Measurements from ENCODE around the gene SH3PXD2A. TPM values are rescaled to one million over a fixed set of nuclear protein-coding genes. Genes with fewer than 3 reads are reported as not detected.

Gene SH3PXD2A
- total RNA-seq, 4 donors from 2014 or later = 55.7 to 71.8 (median 66.8) TPM

DNA sequence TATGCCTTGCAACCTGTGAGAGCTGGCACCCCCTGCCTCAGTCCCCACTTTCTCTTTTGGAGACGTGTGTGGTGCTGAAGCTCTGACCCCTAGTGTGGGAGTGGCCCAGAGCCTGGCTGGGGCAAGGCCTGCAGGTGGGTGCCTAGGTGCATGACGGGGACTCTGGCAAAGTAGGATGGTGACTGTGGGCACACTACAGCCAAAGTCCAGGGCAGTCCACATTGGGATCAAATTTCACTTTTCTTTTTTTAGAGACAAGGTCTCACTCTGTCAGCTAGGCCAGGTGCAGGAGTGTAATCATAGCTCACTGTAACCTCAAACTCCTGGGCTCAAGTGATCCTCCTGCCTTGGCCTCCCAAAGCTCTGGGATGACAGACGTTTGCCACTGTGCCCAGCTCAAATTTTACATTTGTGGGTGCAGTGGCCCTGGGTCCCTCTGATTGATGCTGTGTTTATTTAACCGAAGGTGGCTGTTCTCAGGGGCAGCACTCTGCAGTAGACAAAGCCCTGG, 309.6 kb downstream of the SH3PXD2A start:
- Histone ChIP-seq H3K9me3 (no peaks in the 10 kb centered on the region), H3K27ac (no peak overlapping the region), H3K27me3 (no peaks in the 10 kb centered on the region), H3K4me1 (peaks cover 9% of the 10 kb centered on the region), H3K36me3 (no peaks in the 10 kb centered on the region), H3K4me3 (no peak overlapping the region)
- TF ChIP-seq EP300 (IDR thresholded peaks at IDR 0.05) = no peak
- TF ChIP-seq, protein P1, sequence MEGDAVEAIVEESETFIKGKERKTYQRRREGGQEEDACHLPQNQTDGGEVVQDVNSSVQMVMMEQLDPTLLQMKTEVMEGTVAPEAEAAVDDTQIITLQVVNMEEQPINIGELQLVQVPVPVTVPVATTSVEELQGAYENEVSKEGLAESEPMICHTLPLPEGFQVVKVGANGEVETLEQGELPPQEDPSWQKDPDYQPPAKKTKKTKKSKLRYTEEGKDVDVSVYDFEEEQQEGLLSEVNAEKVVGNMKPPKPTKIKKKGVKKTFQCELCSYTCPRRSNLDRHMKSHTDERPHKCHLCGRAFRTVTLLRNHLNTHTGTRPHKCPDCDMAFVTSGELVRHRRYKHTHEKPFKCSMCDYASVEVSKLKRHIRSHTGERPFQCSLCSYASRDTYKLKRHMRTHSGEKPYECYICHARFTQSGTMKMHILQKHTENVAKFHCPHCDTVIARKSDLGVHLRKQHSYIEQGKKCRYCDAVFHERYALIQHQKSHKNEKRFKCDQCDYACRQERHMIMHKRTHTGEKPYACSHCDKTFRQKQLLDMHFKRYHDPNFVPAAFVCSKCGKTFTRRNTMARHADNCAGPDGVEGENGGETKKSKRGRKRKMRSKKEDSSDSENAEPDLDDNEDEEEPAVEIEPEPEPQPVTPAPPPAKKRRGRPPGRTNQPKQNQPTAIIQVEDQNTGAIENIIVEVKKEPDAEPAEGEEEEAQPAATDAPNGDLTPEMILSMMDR (IDR thresholded peaks at IDR 0.05) = no peak
- no peak for TF ChIP-seq POLR2AphosphoS5 (IDR thresholded peaks at IDR 0.05)
- no peak for TF ChIP-seq POLR2A (IDR thresholded peaks at IDR 0.05)
- peak; percentile 25 to 65 for DNase-seq (ENCODE audit: low spot score in 2 of 2)
- WGBS = 91% methylated on average over 4 of the region's 4 CpGs

DNA sequence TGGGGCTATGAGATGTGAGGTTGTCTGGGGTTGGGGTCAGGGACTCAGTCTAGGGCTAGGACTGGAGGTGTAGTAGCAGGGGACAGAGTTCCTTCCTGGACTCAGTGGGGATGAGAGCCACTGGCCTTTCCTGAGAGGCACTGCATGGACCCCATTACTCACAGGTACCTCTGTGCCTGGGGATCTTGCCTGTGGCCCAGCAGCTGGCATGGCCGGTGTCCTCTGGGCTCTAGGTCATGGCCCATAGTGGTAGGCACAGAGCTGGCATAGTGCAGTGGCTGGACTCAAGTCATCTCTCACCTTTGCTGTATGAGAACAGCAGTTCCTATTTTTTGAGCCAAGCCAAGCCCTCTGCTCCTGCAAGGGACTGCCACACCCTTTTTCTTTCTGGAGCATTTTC, 310.0 kb downstream of the SH3PXD2A start:
- Histone ChIP-seq H3K27me3 (no peaks in the 10 kb centered on the region), H3K9me3 (no peaks in the 10 kb centered on the region), H3K4me3 (no peak overlapping the region), H3K27ac (no peak overlapping the region), H3K36me3 (no peaks in the 10 kb centered on the region), H3K4me1 (peaks cover 9% of the 10 kb centered on the region)
- DNase-seq (ENCODE audit: low spot score in 2 of 2) = peak; percentile 41 to 57
- TF ChIP-seq POLR2A (IDR thresholded peaks at IDR 0.05) = no peak
- TF ChIP-seq POLR2AphosphoS5 (IDR thresholded peaks at IDR 0.05) = no peak
- no peak for TF ChIP-seq EP300 (IDR thresholded peaks at IDR 0.05)
- TF ChIP-seq, protein P1 (IDR thresholded peaks at IDR 0.05) = no peak
- 100% methylated on average over 1 of the region's 1 CpG for WGBS

DNA sequence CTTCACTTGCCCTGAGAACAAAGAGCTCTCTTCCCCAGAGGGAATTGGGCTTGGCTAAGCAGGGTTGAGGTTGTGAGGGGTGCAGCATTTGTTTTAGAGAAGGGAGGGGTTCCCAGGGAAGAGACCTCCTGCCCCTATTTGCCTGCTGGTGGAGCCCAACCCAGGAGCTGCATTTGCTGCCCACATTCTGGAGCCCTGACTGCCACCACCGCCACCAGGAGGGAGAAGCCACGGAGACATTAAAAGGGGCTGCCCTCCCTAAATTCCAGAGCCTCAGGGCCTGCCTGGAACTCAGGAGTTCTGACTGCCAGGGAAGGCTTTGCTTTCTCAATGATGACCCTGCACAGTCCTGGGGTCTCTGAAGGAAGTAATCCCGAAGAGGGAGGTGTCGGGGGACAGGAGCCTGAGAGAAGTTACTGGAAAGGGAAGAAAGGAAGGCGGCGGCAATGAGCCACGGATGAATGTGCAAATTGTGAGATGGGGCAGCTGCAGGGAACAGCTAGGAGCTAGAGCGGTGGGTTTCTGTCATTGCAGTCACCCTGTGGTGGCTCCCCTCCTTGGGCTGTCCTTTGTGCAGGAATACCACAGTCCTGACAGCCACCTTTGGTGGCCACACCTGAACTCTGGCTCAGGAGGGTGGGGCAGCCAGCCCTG, 310.6 kb downstream of the SH3PXD2A start:
- Histone ChIP-seq H3K27ac (no peak overlapping the region), H3K27me3 (no peaks in the 10 kb centered on the region), H3K4me3 (no peak overlapping the region), H3K36me3 (no peaks in the 10 kb centered on the region), H3K4me1 (peaks cover 9% of the 10 kb centered on the region), H3K9me3 (no peaks in the 10 kb centered on the region)
- TF ChIP-seq POLR2A (IDR thresholded peaks at IDR 0.05) (no peak), POLR2AphosphoS5 (IDR thresholded peaks at IDR 0.05) (no peak), EP300 (IDR thresholded peaks at IDR 0.05) (no peak)
- TF ChIP-seq, protein P1 (IDR thresholded peaks at IDR 0.05) = no peak
- peak; percentile 28 to 68 for DNase-seq (ENCODE audit: low spot score in 2 of 2)
- 90% methylated on average over 8 of the region's 8 CpGs for WGBS

Other genes starting within 250 kb of the SH3PXD2A start
- 10 to 100 TPM; 13.8 to 24.8 (median 22.9) TPM for gene STN1, start 62.6 kb upstream of the SH3PXD2A start, total RNA-seq
- 10 to 100 TPM; 38.1 to 81.4 (median 56.3) TPM for gene SLK, start 111.6 kb upstream of the SH3PXD2A start, total RNA-seq
- 1,000 to 10,000 TPM in 3 of 4 donors, 100 to 1,000 TPM in 1; 926 to 1,768 (median 1,374) TPM for gene COL17A1, start 230.3 kb upstream of the SH3PXD2A start, total RNA-seq